Right lobe of liver (tissue), 4 donors: ENCODE results near the gene LPA.

ENCODE experiments used
- POLR2A ChIP-seq: fragments of 450-650 bp; IDR thresholded peaks from one replicate; pipeline ENCODE4 v1.6.1; 2017; ENCODE audit warnings: antibody characterized with exemption, mild to moderate bottlenecking
- TF ChIP-seq, protein P1 (sequence below), 4 donors: fragments of 200-600 bp in 3 of 4; fragments of 450-650 bp in 1 of 4; IDR thresholded peaks; one replicate each; pipeline versions ENCODE4 v1.5.1 to v1.8.0; 2016 to 2022; ENCODE audit warnings: antibody characterized with exemption in 4 of 4, mild to moderate bottlenecking in 2 of 4
- donor health status: DM: no; HTN: no; CAD: no.
- donor health status: DM: no; HTN: no; CAD: no.
- donor health status: DM: no; HTN: yes; CAD: no.

DNA sequence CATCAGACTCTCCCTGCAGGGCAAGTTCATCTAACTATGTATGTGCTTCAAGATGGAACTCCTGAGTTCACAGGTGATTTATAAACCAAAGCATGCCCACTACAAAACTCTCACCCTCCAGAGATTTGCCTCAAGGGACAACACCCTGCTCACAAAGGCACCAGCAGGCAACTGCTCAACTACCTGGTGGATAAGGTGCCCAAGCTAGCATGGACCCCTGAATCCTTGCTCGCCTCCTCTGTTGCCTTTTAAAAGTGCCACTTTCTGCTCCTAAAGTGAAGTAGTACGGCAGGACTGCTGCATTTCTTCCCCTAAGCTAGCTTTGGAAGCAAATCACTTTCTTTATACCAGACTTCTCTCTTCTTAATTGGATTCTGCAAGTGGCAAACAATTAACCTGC, 1.2 kb downstream of the LPA start:
- TF ChIP-seq, protein P1, sequence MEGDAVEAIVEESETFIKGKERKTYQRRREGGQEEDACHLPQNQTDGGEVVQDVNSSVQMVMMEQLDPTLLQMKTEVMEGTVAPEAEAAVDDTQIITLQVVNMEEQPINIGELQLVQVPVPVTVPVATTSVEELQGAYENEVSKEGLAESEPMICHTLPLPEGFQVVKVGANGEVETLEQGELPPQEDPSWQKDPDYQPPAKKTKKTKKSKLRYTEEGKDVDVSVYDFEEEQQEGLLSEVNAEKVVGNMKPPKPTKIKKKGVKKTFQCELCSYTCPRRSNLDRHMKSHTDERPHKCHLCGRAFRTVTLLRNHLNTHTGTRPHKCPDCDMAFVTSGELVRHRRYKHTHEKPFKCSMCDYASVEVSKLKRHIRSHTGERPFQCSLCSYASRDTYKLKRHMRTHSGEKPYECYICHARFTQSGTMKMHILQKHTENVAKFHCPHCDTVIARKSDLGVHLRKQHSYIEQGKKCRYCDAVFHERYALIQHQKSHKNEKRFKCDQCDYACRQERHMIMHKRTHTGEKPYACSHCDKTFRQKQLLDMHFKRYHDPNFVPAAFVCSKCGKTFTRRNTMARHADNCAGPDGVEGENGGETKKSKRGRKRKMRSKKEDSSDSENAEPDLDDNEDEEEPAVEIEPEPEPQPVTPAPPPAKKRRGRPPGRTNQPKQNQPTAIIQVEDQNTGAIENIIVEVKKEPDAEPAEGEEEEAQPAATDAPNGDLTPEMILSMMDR (IDR thresholded peaks at IDR 0.05) = no peak
- TF ChIP-seq POLR2A = no peak
